NT2/D1 (cell line): ENCODE measurements around the gene SDCBP2.
"Not testable (repeated sequence)": the region's sequence is repeated elsewhere in the genome, so short reads cannot be mapped to it uniquely, and the experiment has no call there.

Source experiments
- DNase-seq: peaks from one replicate; pipeline ENCODE4 v3.0.0-alpha.2; 2011; ENCODE audit warnings: low read depth, low spot score
- H3K27me3 ChIP-seq: 2 replicates; pipeline ENCODE4 v1.6.0; 2011; ENCODE audit warnings: mild to moderate bottlenecking; ENCODE audit not compliant: insufficient read length, insufficient read depth
- H3K36me3 ChIP-seq: 2 replicates; pipeline ENCODE4 v1.6.1; 2011; ENCODE audit warnings: mild to moderate bottlenecking, low read length, mixed read lengths; ENCODE audit not compliant: insufficient read depth, insufficient read length
- H3K4me1 ChIP-seq: 2 replicates; pipeline ENCODE4 v1.5.1; 2011; ENCODE audit not compliant: insufficient read depth, insufficient read length
- H3K4me3 ChIP-seq: 2 replicates; pipeline ENCODE4 v1.5.1; 2011; ENCODE audit warnings: low read depth; ENCODE audit not compliant: insufficient read length
- H3K9ac ChIP-seq: 2 replicates; pipeline ENCODE4 v1.6.0; 2011; ENCODE audit warnings: low read depth; ENCODE audit not compliant: insufficient read length
- H3K9me3 ChIP-seq: 2 replicates; pipeline ENCODE4 v1.5.1; 2011; ENCODE audit warnings: mild to moderate bottlenecking, low read length; ENCODE audit not compliant: insufficient read depth
- SUZ12 ChIP-seq: IDR thresholded peaks from 2 replicates; pipeline ENCODE4 v1.6.1; 2011; ENCODE audit not compliant: insufficient read length, insufficient read depth; ENCODE audit errors: extremely low read depth
- YY1 ChIP-seq: IDR thresholded peaks from 2 replicates; pipeline ENCODE4 v1.6.1; 2011; ENCODE audit not compliant: insufficient read length, insufficient read depth
- ZNF274 ChIP-seq: IDR thresholded peaks from 2 replicates; pipeline ENCODE4 v1.6.1; 2011; ENCODE audit warnings: mild to moderate bottlenecking, low read depth, low read length

The SDCBP2 gene

DNA sequence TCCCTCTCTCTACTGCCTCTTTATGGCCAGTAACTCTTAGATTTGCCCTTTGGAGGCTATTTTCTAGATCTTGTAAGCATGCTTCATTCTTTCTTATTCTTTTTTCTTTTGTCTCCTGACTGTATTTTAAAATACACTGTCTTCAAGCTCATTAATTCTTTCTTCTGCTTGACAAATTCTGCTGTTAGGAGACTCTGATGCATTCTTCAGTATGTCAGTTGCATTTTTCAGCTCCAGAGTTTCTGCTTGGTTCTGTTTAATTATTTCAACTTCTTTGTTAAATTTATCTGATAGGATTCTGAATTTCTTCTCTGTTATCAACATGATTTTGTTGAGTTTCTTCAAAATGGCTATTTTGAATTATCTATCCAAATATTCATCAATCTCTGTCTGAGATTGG lies 25.0 kb upstream of the SDCBP2 start:
- H3K4me1 ChIP-seq, result no peaks in the 10 kb centered on the region
- no peaks in the 10 kb centered on the region for H3K9me3 ChIP-seq
- H3K27me3 ChIP-seq, result no peaks in the 10 kb centered on the region
- no peak for DNase-seq
- TF ChIP-seq SUZ12, result no peak
- no peak for TF ChIP-seq YY1
- no peak for TF ChIP-seq ZNF274
- H3K9ac ChIP-seq, result no peak overlapping the region
- H3K36me3 ChIP-seq, result peaks cover 22% of the 10 kb centered on the region
- no peak overlapping the region for H3K4me3 ChIP-seq

DNA sequence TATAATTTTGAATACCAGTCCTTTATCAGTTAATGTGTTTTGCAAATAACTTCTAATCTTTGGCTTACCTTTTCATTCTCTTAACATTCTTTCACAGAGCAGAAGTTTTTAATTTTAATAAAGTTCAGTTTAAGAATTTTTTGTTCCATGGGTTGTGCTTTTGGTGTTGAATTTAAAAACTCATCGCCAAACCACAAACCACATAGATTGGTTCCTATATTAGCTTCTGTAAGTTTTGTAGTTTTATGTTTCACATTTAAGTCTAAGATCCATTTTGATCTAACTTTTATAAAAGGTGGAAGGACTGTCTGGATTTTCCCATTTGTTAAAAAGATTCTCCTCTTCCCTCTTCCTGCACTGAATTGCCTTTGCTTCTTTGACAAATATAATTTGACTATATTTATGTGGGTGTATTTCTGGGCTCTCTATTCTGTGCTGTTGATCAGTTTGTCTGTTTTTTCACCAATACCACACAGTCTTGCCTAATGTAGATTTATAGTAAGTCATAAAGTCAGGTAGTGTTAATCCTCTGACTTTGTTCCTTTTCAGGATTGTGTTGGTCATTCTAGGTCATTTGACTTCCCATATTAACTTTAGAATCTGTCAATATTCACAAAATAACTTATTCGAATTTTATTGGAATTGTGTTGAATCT lies 17.5 kb upstream of the SDCBP2 start:
- Histone ChIP-seq H3K36me3 (peaks cover 5% of the 10 kb centered on the region), H3K27me3 (no peaks in the 10 kb centered on the region), H3K9ac (no peak overlapping the region), H3K9me3 (peaks cover 5% of the 10 kb centered on the region; the same call in 1 of the 2 replicates), H3K4me3 (no peak overlapping the region), H3K4me1 (no peaks in the 10 kb centered on the region)
- DNase-seq, result no peak
- TF ChIP-seq YY1 (no peak), ZNF274 (no peak), SUZ12 (no peak)

DNA sequence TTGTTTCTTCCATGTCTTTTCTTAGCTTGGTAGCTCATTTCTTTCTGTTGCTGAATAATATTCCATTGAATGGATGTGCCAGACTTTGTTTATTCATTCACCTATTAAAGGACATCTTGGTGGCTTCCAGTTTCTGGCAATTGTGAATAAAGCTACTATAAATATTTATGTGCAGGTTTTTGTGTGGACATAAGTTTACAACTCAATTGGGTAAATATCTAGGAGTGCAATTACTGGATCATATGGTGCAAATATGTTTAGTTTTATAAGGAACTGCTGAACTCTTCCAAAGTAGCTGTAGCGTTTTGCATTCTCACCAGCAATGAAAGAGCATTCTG lies 16.8 kb upstream of the SDCBP2 start:
- no peak for DNase-seq
- peaks cover 5% of the 10 kb centered on the region for H3K36me3 ChIP-seq
- H3K9ac ChIP-seq, result no peak overlapping the region
- H3K27me3 ChIP-seq, result no peaks in the 10 kb centered on the region
- no peak overlapping the region for H3K4me3 ChIP-seq
- no peaks in the 10 kb centered on the region for H3K4me1 ChIP-seq
- TF ChIP-seq ZNF274, result no peak
- no peak for TF ChIP-seq SUZ12
- TF ChIP-seq YY1, result no peak
- H3K9me3 ChIP-seq, result peaks cover 5% of the 10 kb centered on the region; the same call in 1 of the 2 replicates

DNA sequence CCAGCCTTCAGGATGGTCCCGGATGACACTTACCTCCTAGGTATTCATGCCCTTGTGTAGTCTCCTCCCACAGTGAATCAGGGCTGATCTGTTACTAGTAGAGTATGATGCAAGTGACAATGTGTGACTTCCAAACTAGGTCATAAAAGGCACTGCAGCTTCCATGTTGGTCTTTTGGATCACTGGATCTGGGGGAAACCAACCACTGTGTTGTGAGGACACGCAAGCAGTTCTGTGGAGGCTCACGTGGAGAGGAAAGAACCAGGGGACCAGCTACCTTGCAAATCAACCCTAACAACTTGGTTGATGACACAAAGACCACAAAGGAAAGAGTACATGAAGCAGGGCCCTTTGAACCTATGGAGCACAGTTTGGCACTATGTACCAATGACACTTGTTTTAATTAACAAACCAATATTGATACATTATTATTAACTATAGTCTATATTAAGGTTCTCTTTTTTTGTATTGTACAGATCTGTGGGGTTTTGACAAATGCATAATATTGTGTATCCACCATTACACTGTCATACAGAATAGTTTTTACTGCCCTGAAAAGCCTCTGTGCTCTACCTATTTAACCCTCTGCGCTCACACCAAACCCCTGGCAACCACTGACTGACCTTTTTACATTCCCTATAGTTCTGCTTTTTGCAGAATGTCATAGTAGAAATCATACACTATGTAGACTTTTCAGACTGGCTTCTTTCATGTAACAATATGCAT lies 16.3 kb upstream of the SDCBP2 start:
- no peak for DNase-seq
- TF ChIP-seq YY1 (no peak), SUZ12 (no peak), ZNF274 (no peak)
- H3K27me3 ChIP-seq, result no peaks in the 10 kb centered on the region
- no peaks in the 10 kb centered on the region for H3K4me1 ChIP-seq
- no peak overlapping the region for H3K9ac ChIP-seq
- no peak overlapping the region for H3K4me3 ChIP-seq
- peaks cover 5% of the 10 kb centered on the region for H3K36me3 ChIP-seq
- H3K9me3 ChIP-seq, result peaks cover 5% of the 10 kb centered on the region; the same call in 1 of the 2 replicates

DNA sequence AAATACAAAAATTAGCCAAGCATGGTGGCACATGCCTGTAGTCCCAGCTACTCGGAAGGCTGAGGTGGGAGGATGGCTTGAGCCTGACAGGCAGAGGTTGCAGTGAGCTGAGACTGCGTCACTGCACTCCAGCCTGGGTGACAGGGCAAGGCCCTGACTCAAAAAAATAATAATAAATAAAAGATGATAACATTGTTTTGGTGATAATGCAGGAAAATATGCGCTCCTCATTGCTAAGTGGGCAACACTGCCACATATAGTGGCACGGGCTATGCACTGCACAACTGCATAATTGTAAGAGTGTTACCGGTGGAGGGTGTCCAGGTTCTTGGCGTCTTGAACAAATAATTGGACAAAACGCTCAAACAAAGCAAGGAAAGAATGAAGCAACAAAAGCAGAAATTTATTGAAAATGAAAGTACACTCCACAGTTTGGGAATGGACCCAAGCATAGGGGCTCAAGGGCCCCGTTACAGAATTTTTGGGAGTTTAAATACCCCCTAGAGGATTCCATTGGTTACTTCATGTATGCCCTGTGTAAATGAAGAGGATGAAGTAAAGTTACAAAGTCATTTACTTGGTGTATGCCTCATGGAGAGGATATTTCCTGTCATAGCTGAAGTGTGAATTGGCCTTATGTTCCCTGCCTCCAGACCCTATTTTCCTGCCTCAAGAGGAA lies 14.6 kb upstream of the SDCBP2 start:
- not testable (repeated sequence) for H3K9me3 ChIP-seq, DNase-seq, H3K4me1 ChIP-seq, H3K9ac ChIP-seq, H3K36me3 ChIP-seq, H3K4me3 ChIP-seq, H3K27me3 ChIP-seq

DNA sequence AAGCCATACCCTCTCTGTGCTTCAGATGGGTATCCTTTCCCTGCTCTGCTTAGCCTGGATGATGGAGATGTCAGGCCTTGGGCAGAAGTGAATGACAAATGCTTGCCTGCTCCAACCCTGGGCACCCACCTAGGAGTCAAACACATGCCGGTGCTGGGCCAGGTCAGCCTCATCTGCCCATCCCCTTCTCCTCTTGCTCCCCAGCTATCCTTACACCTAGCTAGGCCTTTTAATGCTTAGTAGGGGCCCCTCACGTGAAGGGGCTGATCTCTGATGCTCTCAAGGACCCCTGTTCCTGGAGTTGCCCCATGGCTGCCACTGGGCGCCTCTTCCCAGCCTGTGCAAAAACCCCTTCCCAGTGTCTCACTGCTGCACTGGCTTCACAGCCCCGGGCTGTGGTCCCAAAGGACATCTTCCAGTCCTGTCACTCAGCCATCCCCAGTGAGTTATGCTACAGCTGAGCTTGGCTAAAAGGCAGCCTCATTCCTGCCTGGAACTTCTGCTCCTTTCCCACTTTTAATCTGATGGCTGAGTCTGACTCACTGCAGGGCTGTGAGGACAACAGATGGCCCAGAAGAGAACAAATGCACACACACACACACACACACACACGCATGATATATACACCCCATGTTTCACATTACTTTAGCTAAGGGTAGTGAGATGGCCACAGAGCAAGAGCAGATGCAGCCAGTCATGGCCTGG lies 12.8 kb upstream of the SDCBP2 start:
- no peak for DNase-seq

DNA sequence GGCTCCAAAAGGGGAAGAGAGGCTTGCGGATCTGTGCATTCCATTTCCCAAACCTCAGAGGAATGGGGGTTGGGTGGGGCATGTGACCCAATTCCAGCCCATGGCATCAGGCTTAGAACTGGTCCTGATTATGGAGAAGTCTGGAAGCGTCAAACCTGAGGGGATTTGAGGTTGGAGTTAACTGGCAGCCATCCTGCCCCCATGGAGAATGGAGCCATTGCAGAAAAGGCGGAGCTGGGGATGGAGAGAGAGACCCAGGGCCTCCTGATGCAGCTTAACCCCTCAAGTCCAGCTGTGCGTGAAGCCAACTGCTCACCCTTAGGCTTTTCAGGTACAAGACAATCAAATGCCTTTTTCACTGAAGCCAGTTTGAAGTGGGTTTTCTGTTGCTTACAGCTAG lies 9.9 kb upstream of the SDCBP2 start:
- peaks cover 17% of the 10 kb centered on the region for H3K36me3 ChIP-seq

More for the DNA sequence above, 12.8 kb upstream of the SDCBP2 start:
- H3K36me3 ChIP-seq, result peaks cover 9% of the 10 kb centered on the region
- H3K4me1 ChIP-seq, result no peaks in the 10 kb centered on the region
- no peaks in the 10 kb centered on the region for H3K9me3 ChIP-seq
- H3K27me3 ChIP-seq, result no peaks in the 10 kb centered on the region
- H3K9ac ChIP-seq, result no peak overlapping the region
- H3K4me3 ChIP-seq, result no peak overlapping the region
- TF ChIP-seq ZNF274, result no peak
- TF ChIP-seq SUZ12, result no peak
- TF ChIP-seq YY1, result no peak

More for the DNA sequence above, 9.9 kb upstream of the SDCBP2 start:
- Histone ChIP-seq H3K4me3 (no peak overlapping the region), H3K27me3 (no peaks in the 10 kb centered on the region), H3K9me3 (no peaks in the 10 kb centered on the region), H3K9ac (no peak overlapping the region), H3K4me1 (peaks cover 2% of the 10 kb centered on the region)
- DNase-seq, result no peak
- TF ChIP-seq YY1, result no peak
- TF ChIP-seq ZNF274, result no peak
- TF ChIP-seq SUZ12, result no peak
